ENCODE results near the gene OBSCN.

GRCh38 chr1:228396770-228397662 lies 189.2 kb downstream of the OBSCN start:
- TF ChIP-seq TAF1 (IDR thresholded peaks at IDR 0.05; ENCODE audit: low read depth, low read length), result no peak
- no peak for TF ChIP-seq POLR2A (IDR thresholded peaks at IDR 0.05; ENCODE audit: low read depth, low read length)
- TF ChIP-seq POLR2AphosphoS5 (IDR thresholded peaks at IDR 0.05; ENCODE audit: low read depth, low read length), result no peak

Measured in GM12891 (cell line).